ENCODE data around the gene CCDC3. TPM values are rescaled to one million over a fixed set of nuclear protein-coding genes. Genes with fewer than 3 reads are reported as not detected.

Gene CCDC3
- total and polyA plus RNA-seq, 2 of the 8 experiments (the other 6 are each of a cell fraction or from before 2014, with no cell fraction given) = 3.4 to 3.7 TPM

DNA sequence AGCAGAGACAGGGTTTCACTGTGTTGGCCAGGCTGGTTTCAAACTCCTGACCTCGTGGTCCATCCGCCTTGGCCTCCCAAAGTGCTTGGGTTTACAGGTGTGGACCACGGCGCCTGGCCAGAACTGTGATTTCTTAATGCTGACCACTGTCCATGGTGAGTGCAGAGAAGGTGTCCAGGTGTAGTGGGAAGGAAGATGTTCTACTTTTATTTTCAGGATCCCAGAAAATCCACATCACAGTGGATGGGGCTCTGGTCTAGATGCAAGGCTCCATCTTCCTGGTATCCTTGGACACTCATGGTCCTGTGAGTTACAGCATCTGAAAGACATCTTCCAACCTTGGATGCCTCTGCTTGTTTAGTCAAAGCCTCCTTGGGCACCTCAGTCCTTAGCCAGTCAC, 92.7 kb downstream of the CCDC3 start:
- no peak overlapping the region for H3K23ac ChIP-seq (ENCODE audit: insufficient read length)
- no peak overlapping the region for H4K5ac ChIP-seq (ENCODE audit: insufficient read length, low read depth, low read length)
- WGBS, 2 experiments (ENCODE audit: extremely low coverage in 1 of 2, insufficient coverage in 1 of 2, insufficient read length in 1 of 2, insufficient replicate concordance in 2 of 2, low coverage in 1 of 2, low lambda C conversion rate in 2 of 2, missing lambda C conversion rate in 1 of 2) = 96% methylated on average over 4 of the region's 4 CpGs; no CpG with 5 or more reads in 1 of the 2 experiments
- no peak for FAIRE-seq
- ChIA-PET POLR2A (ENCODE audit: partially characterized antibody) (no interaction called here), CTCF (ENCODE audit: partially characterized antibody) (interaction anchor here (1.0 to 1.3 kb wide), 2 partner anchors 66 to 166 kb away, joined by 3 to 4 read pairs; no protein-coding TSS in a partner anchor)
- peak in 1 of 2 experiments; percentile 4 for DNase-seq (ENCODE audit: low read depth in 1 of 2, low spot score in 2 of 2)
- no peak overlapping the region for H3K4me2 ChIP-seq (ENCODE audit: insufficient read depth in 1 of 2, low read depth in 2 of 2, low read length in 2 of 2)
- H3K4me1 ChIP-seq (replicated peaks in 1 of 4; ENCODE audit: control insufficient read depth in 3 of 4, insufficient read depth in 4 of 4, low read length in 3 of 4) = no peaks in the 10 kb centered on the region
- H4K20me1 ChIP-seq (replicated peaks in 1 of 2; ENCODE audit: control insufficient read depth in 1 of 2, insufficient read depth in 2 of 2, low read length in 2 of 2) = no peaks in the 10 kb centered on the region
- no peak overlapping the region for H2BK5ac ChIP-seq (ENCODE audit: low read depth, low read length)
- H2BK20ac ChIP-seq (ENCODE audit: low read length) = no peak overlapping the region
- H3K79me1 ChIP-seq (ENCODE audit: low read depth, low read length) = no peaks in the 10 kb centered on the region
- no peak overlapping the region for H2AFZ ChIP-seq (ENCODE audit: low read length)
- no peak overlapping the region for H4K91ac ChIP-seq (replicated peaks; ENCODE audit: insufficient read length, low read length)
- no peak overlapping the region for H2BK12ac ChIP-seq (ENCODE audit: low read depth, low read length)
- H3K79me2 ChIP-seq (ENCODE audit: control insufficient read depth in 1 of 2, insufficient read depth in 2 of 2, low read length in 2 of 2) = no peaks in the 10 kb centered on the region
- H3K56ac ChIP-seq (replicated peaks; ENCODE audit: insufficient read length, low read depth, low read length) = no peak overlapping the region
- no peaks in the 10 kb centered on the region for H3K9me3 ChIP-seq (ENCODE audit: insufficient read depth in 2 of 2, low read depth in 1 of 2, low read length in 1 of 2)
- no peak overlapping the region for H3K4ac ChIP-seq (replicated peaks; ENCODE audit: insufficient read length, low read depth, low read length)
- TF ChIP-seq POLR2AphosphoS5 (IDR thresholded peaks at IDR 0.05; ENCODE audit: low read depth, low read length) = no peak
- TF ChIP-seq BCL11A (IDR thresholded peaks at IDR 0.05; ENCODE audit: low read depth in 2 of 2, low read length in 2 of 2) = no peak
- no peak for TF ChIP-seq ZNF274 (IDR thresholded peaks at IDR 0.05; ENCODE audit: borderline replicate concordance, extremely low read depth, low read length)
- no peak overlapping the region for H4K8ac ChIP-seq (ENCODE audit: extremely low read depth, insufficient read depth, low read length)
- no peak overlapping the region for H2BK15ac ChIP-seq (ENCODE audit: low read length)
- H3K36me3 ChIP-seq (ENCODE audit: control insufficient read depth in 2 of 4, insufficient read depth in 4 of 4, low read length in 3 of 4) = no peaks in the 10 kb centered on the region
- H3K23me2 ChIP-seq (ENCODE audit: low read depth, low read length) = no peaks in the 10 kb centered on the region
- no peak overlapping the region for H2BK120ac ChIP-seq (replicated peaks; ENCODE audit: low read depth, low read length)
- H3K27me3 ChIP-seq (replicated peaks in 1 of 4; ENCODE audit: control insufficient read depth in 3 of 4, extremely low read depth in 1 of 4, insufficient read depth in 3 of 4, low read length in 3 of 4) = no peaks in the 10 kb centered on the region
- no peak overlapping the region for H3K27ac ChIP-seq (ENCODE audit: low read depth, low read length)
- H3K9ac ChIP-seq (replicated peaks in 1 of 4; ENCODE audit: extremely low read depth in 1 of 4, low read depth in 3 of 4, low read length in 3 of 4) = no peak overlapping the region
- H3K18ac ChIP-seq (ENCODE audit: extremely low read depth, low read length) = no peak overlapping the region
- no peak overlapping the region for H2AK5ac ChIP-seq (ENCODE audit: low read depth, low read length)
- H3K14ac ChIP-seq (ENCODE audit: insufficient read length) = no peak overlapping the region
- H3K4me3 ChIP-seq (ENCODE audit: extremely low read depth in 1 of 4, insufficient read depth in 2 of 4, low read depth in 3 of 4, low read length in 4 of 4) = no peak overlapping the region

All from H1 (cell line).